ENCODE measurements around the gene ZNF629. TPM values are rescaled to one million over a fixed set of nuclear protein-coding genes. Genes with fewer than 3 reads are reported as not detected.

Gene ZNF629
- total and polyA plus RNA-seq, 3 donors from 2014 or later = 11.2 to 21.9 (median 19.4) TPM

DNA sequence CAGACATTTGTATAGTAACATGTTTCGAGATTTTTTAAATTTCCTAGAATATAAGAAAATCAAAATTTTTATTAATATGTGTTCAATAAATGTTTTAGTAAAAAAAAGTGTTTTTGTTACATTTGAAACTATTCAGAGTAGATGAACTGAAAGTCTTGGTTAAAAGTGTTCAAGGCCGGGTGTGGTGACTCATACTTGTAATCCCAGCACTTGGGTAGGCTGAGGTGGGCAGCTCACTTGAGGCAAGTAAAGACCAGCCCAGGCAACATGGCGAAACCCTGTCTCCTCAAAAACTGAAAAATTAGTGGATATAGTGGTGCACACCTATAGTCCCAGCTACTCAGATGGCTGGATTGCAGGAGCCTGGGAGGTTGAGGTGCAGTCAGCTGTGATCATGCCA is 55.6 kb downstream of the ZNF629 start:
- Histone ChIP-seq H3K27ac (no peak overlapping the region), H3K4me3 (no peak overlapping the region), H3K9me3 (no peaks in the 10 kb centered on the region), H3K4me1 (no peaks in the 10 kb centered on the region), H3K27me3 (no peaks in the 10 kb centered on the region), H3K36me3 (ENCODE audit: low read depth, missing control alignments) (no peaks in the 10 kb centered on the region)
- no peak for DNase-seq
- no peak for TF ChIP-seq POLR2A (IDR thresholded peaks at IDR 0.05)
- TF ChIP-seq, protein P1, sequence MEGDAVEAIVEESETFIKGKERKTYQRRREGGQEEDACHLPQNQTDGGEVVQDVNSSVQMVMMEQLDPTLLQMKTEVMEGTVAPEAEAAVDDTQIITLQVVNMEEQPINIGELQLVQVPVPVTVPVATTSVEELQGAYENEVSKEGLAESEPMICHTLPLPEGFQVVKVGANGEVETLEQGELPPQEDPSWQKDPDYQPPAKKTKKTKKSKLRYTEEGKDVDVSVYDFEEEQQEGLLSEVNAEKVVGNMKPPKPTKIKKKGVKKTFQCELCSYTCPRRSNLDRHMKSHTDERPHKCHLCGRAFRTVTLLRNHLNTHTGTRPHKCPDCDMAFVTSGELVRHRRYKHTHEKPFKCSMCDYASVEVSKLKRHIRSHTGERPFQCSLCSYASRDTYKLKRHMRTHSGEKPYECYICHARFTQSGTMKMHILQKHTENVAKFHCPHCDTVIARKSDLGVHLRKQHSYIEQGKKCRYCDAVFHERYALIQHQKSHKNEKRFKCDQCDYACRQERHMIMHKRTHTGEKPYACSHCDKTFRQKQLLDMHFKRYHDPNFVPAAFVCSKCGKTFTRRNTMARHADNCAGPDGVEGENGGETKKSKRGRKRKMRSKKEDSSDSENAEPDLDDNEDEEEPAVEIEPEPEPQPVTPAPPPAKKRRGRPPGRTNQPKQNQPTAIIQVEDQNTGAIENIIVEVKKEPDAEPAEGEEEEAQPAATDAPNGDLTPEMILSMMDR (IDR thresholded peaks at IDR 0.05) = no peak
- intact Hi-C loops (cut with DNase I; ENCODE audit: low total_unique reads) = no loop called here
- 88 to 94% methylated on average over 3 of the region's 3 CpGs for WGBS, 2 donors

DNA sequence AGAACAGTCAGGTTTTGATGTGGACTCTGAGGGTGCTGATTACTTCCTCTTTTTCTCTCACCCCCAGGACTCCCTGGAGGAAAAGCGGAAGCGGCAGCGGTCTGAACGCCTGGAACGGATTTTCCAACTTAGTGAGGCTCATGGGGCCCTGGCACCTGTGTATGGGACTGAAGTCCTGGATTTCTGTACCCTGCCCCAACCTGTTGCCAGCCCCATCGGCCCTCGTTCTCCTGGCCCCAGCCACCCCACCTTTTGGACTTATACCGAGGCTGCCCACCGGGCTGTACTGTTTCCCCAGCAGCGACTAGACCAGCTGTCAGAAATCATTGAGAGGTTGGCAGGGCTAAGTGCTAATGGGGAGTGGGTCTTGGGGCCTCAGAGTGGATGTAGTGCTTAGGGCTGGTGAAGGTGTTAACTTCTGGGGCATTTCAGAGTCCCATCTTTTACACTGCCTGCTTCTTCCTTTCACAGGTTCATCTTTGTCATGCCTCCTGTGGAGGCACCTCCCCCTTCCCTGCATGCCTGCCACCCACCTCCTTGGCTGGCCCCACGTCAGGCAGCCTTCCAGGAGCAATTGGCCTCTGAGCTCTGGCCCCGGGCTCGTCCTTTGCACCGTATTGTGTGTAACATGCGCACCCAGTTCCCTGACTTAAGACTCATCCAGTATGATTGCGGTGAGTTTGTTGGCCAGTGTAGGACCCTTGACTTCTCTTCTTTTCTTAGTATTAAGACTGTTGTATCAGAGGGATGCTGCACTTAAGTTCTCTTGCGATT is 57.9 kb downstream of the ZNF629 start:
- intact Hi-C loops (cut with DNase I; ENCODE audit: low total_unique reads) = no loop called here
- Histone ChIP-seq H3K4me3 (no peak overlapping the region), H3K36me3 (ENCODE audit: low read depth, missing control alignments) (no peaks in the 10 kb centered on the region), H3K27ac (no peak overlapping the region), H3K4me1 (peaks cover 2% of the 10 kb centered on the region), H3K9me3 (no peaks in the 10 kb centered on the region), H3K27me3 (no peaks in the 10 kb centered on the region)
- 86 to 87% methylated on average over 17 of the region's 17 CpGs for WGBS, 2 donors
- DNase-seq = no peak
- TF ChIP-seq, protein P1 (IDR thresholded peaks at IDR 0.05) = no peak
- no peak for TF ChIP-seq POLR2A (IDR thresholded peaks at IDR 0.05)

Small RNA genes within 50 kb of the gene (small RNA-seq; reads per million reads assigned to genes)
- 0 reads per million in 2 donors for gene RF00017

Other genes starting within 250 kb of the ZNF629 start
- 10 to 100 TPM; 21.9 to 23.2 TPM for gene ZNF764, start 228.8 kb downstream of the ZNF629 start, total RNA-seq
- 11.3 TPM for gene ZNF764, start 228.8 kb downstream of the ZNF629 start, polyA plus RNA-seq (ENCODE audit: insufficient read depth, low read depth, low replicate concordance)
- gene ZNF688, start 215.5 kb downstream of the ZNF629 start, total RNA-seq = 10 to 100 TPM; 21.7 to 54.6 TPM
- gene ZNF688, start 215.5 kb downstream of the ZNF629 start, polyA plus RNA-seq (ENCODE audit: insufficient read depth, low read depth, low replicate concordance) = 38.5 TPM
- gene ZNF785, start 201.5 kb downstream of the ZNF629 start, total RNA-seq = 10 to 100 TPM; 14.8 to 17.1 TPM
- 5.9 TPM for gene ZNF785, start 201.5 kb downstream of the ZNF629 start, polyA plus RNA-seq (ENCODE audit: insufficient read depth, low read depth, low replicate concordance)
- gene ZNF689, start 176.8 kb downstream of the ZNF629 start, total RNA-seq = 10 to 100 TPM; 33.0 to 41.3 TPM
- gene ZNF689, start 176.8 kb downstream of the ZNF629 start, polyA plus RNA-seq (ENCODE audit: insufficient read depth, low read depth, low replicate concordance) = 82.7 TPM
- 10 to 100 TPM; 60.0 to 66.3 TPM for gene PRR14, start 136.2 kb downstream of the ZNF629 start, total RNA-seq
- 37.0 TPM for gene PRR14, start 136.2 kb downstream of the ZNF629 start, polyA plus RNA-seq (ENCODE audit: insufficient read depth, low read depth, low replicate concordance)
- gene FBRS, start 128.8 kb downstream of the ZNF629 start, total RNA-seq = 100 to 1,000 TPM; 140 to 165 TPM
- 302 TPM for gene FBRS, start 128.8 kb downstream of the ZNF629 start, polyA plus RNA-seq (ENCODE audit: insufficient read depth, low read depth, low replicate concordance)
- gene SRCAP, start 88.0 kb downstream of the ZNF629 start, total RNA-seq = 10 to 100 TPM; 74.3 to 80.8 TPM
- gene SRCAP, start 88.0 kb downstream of the ZNF629 start, polyA plus RNA-seq (ENCODE audit: insufficient read depth, low read depth, low replicate concordance) = 44.3 TPM
- 100 to 1,000 TPM in 1 of 2 donors, 10 to 100 TPM in 1; 78.4 to 129 TPM for gene PHKG2, start 38.8 kb downstream of the ZNF629 start, total RNA-seq
- gene PHKG2, start 38.8 kb downstream of the ZNF629 start, polyA plus RNA-seq (ENCODE audit: insufficient read depth, low read depth, low replicate concordance) = 312 TPM
- gene CFAP119, start 25.1 kb downstream of the ZNF629 start, total RNA-seq = 10 to 100 TPM; 31.5 to 54.2 TPM
- gene CFAP119, start 25.1 kb downstream of the ZNF629 start, polyA plus RNA-seq (ENCODE audit: insufficient read depth, low read depth, low replicate concordance) = 43.3 TPM
- gene RNF40, start 24.9 kb downstream of the ZNF629 start, total RNA-seq = 100 to 1,000 TPM; 143 to 162 TPM
- gene RNF40, start 24.9 kb downstream of the ZNF629 start, polyA plus RNA-seq (ENCODE audit: insufficient read depth, low read depth, low replicate concordance) = 219 TPM
- 10 to 100 TPM; 49.6 to 57.4 TPM for gene BCL7C, start 106.9 kb upstream of the ZNF629 start, total RNA-seq
- gene BCL7C, start 106.9 kb upstream of the ZNF629 start, polyA plus RNA-seq (ENCODE audit: insufficient read depth, low read depth, low replicate concordance) = 40.2 TPM
- gene CTF1, start 109.4 kb upstream of the ZNF629 start, total RNA-seq = 1 to 10 TPM; 5.9 to 9.0 TPM
- 5.6 TPM for gene CTF1, start 109.4 kb upstream of the ZNF629 start, polyA plus RNA-seq (ENCODE audit: insufficient read depth, low read depth, low replicate concordance)
- 100 to 1,000 TPM; 142 to 149 TPM for gene FBXL19, start 136.4 kb upstream of the ZNF629 start, total RNA-seq
- gene FBXL19, start 136.4 kb upstream of the ZNF629 start, polyA plus RNA-seq (ENCODE audit: insufficient read depth, low read depth, low replicate concordance) = 47.0 TPM
- 10 to 100 TPM; 68.6 to 75.0 TPM for gene ORAI3, start 161.9 kb upstream of the ZNF629 start, total RNA-seq
- 29.1 TPM for gene ORAI3, start 161.9 kb upstream of the ZNF629 start, polyA plus RNA-seq (ENCODE audit: insufficient read depth, low read depth, low replicate concordance)
- 10 to 100 TPM; 45.7 to 45.8 TPM for gene SETD1A, start 170.5 kb upstream of the ZNF629 start, total RNA-seq
- gene SETD1A, start 170.5 kb upstream of the ZNF629 start, polyA plus RNA-seq (ENCODE audit: insufficient read depth, low read depth, low replicate concordance) = 41.4 TPM
- 1 to 10 TPM; 5.7 to 7.4 TPM for gene HSD3B7, start 198.0 kb upstream of the ZNF629 start, total RNA-seq
- gene HSD3B7, start 198.0 kb upstream of the ZNF629 start, polyA plus RNA-seq (ENCODE audit: insufficient read depth, low read depth, low replicate concordance) = 8.9 TPM
- gene STX1B, start 223.4 kb upstream of the ZNF629 start, total RNA-seq = 1 to 10 TPM; 6.3 to 8.7 TPM
- gene STX1B, start 223.4 kb upstream of the ZNF629 start, polyA plus RNA-seq (ENCODE audit: insufficient read depth, low read depth, low replicate concordance) = 5.8 TPM
- gene STX4, start 246.4 kb upstream of the ZNF629 start, total RNA-seq = 10 to 100 TPM; 50.9 to 56.9 TPM
- 37.1 TPM for gene STX4, start 246.4 kb upstream of the ZNF629 start, polyA plus RNA-seq (ENCODE audit: insufficient read depth, low read depth, low replicate concordance)